ENCODE measurements around the gene MLIP. TPM values are rescaled to one million over a fixed set of nuclear protein-coding genes. Genes with fewer than 3 reads are reported as not detected.

MLIP gene
- total RNA-seq, 1 experiment from 2014 or later: not detected

GRCh38 chr6:54310377-54311152, 199.3 kb downstream of the MLIP start:
- H3K9me3 ChIP-seq: no peaks in the 10 kb centered on the region
- H3K27me3 ChIP-seq: no peaks in the 10 kb centered on the region
- no peak for DNase-seq
- no peaks in the 10 kb centered on the region for H3K36me3 ChIP-seq
- H3K4me3 ChIP-seq: no peak overlapping the region

GRCh38 chr6:54315656-54316055, 204.4 kb downstream of the MLIP start:
- no peak for DNase-seq
- H3K27me3 ChIP-seq: no peaks in the 10 kb centered on the region
- H3K36me3 ChIP-seq: no peaks in the 10 kb centered on the region
- no peak overlapping the region for H3K4me3 ChIP-seq
- H3K9me3 ChIP-seq: no peaks in the 10 kb centered on the region

Other genes starting within 250 kb of the MLIP start
- gene TINAG, start 197.0 kb downstream of the MLIP start, total RNA-seq (2014; rRNA removed; shearing (Covaris generic); ENCODE audit: low replicate concordance): not detected in 2 replicates

All from MG63 (cell line).